Astrocyte (in vitro differentiated cells and primary cell): Measurements from ENCODE around the gene PSD4. TPM values are rescaled to one million over a fixed set of nuclear protein-coding genes. Genes with fewer than 3 reads are reported as not detected.

Experiments used
- DNase-seq: peaks from one replicate; pipeline ENCODE4 v3.0.0-alpha.2; 2010; ENCODE audit warnings: low read depth
- FAIRE-seq: peaks from 2 replicates; lab custom pipeline; 2011; peaks lifted over from hg19 to GRCh38; lab: Jason Lieb, UNC
- H2AFZ ChIP-seq: 2 replicates; pipeline ENCODE4 v1.6.0; 2012; ENCODE audit warnings: low read depth, low read length, inconsistent platforms
- H3K27ac ChIP-seq: 2 replicates; pipeline ENCODE4 v1.5.1; 2011; ENCODE audit warnings: low read depth, low read length, inconsistent platforms
- H3K27me3 ChIP-seq: 2 replicates; pipeline ENCODE4 v1.6.0; 2011; ENCODE audit warnings: low read length, inconsistent platforms; ENCODE audit not compliant: insufficient read depth
- H3K36me3 ChIP-seq: 2 replicates; pipeline ENCODE4 v1.5.1; 2011; ENCODE audit warnings: low read length, inconsistent platforms; ENCODE audit not compliant: insufficient read depth
- H3K4me1 ChIP-seq: 2 replicates; pipeline ENCODE4 v1.5.1; 2011; ENCODE audit warnings: low read length, inconsistent platforms; ENCODE audit not compliant: insufficient read depth
- H3K4me2 ChIP-seq: 2 replicates; pipeline ENCODE4 v1.6.0; 2012; ENCODE audit warnings: low read length, inconsistent platforms
- H3K4me3 ChIP-seq: 2 replicates; pipeline ENCODE4 v1.5.1; 2011; ENCODE audit warnings: low read depth, mild to moderate bottlenecking, low read length, inconsistent platforms; ENCODE audit not compliant: insufficient read depth
- H3K79me2 ChIP-seq: 2 replicates; pipeline ENCODE4 v1.6.0; 2012; ENCODE audit warnings: mild to moderate bottlenecking, low read length, inconsistent platforms; ENCODE audit not compliant: insufficient read depth
- H3K9ac ChIP-seq: 2 replicates; pipeline ENCODE4 v1.6.0; 2012; ENCODE audit warnings: mild to moderate bottlenecking, low read length, inconsistent platforms
- H3K9me3 ChIP-seq: 2 replicates; pipeline ENCODE4 v1.5.1; 2012; ENCODE audit warnings: low read depth, mild to moderate bottlenecking, low read length, inconsistent platforms; ENCODE audit not compliant: insufficient read depth
- H4K20me1 ChIP-seq: 2 replicates; pipeline ENCODE4 v1.6.0; 2012; ENCODE audit warnings: low read length, inconsistent platforms; ENCODE audit not compliant: insufficient read depth
- H3K27ac Mint-ChIP-seq: one replicate; pipeline ENCODE4 v1.8.0; 2021; ENCODE audit warnings: mild to moderate bottlenecking, mixed read lengths; ENCODE audit not compliant: unreplicated experiment
- H3K27me3 Mint-ChIP-seq: one replicate; pipeline ENCODE4 v1.8.0; 2021; ENCODE audit warnings: low read depth, mixed read lengths; ENCODE audit not compliant: unreplicated experiment
- H3K36me3 Mint-ChIP-seq: one replicate; pipeline ENCODE4 v1.8.0; 2021; ENCODE audit warnings: low read depth, mixed read lengths; ENCODE audit not compliant: unreplicated experiment
- H3K4me1 Mint-ChIP-seq: one replicate; pipeline ENCODE4 v1.8.0; 2021; ENCODE audit warnings: low read depth, mixed read lengths; ENCODE audit not compliant: unreplicated experiment
- H3K4me3 Mint-ChIP-seq: one replicate; pipeline ENCODE4 v1.8.0; 2021; ENCODE audit warnings: mild to moderate bottlenecking, moderate library complexity, mixed read lengths; ENCODE audit not compliant: unreplicated experiment
- H3K9me3 Mint-ChIP-seq: one replicate; pipeline ENCODE4 v1.8.0; 2021; ENCODE audit warnings: mild to moderate bottlenecking, mixed read lengths; ENCODE audit not compliant: unreplicated experiment
- EZH2 ChIP-seq: IDR thresholded peaks from 2 replicates; pipeline ENCODE4 v1.6.1; 2012; ENCODE audit warnings: mild to moderate bottlenecking, low read length, inconsistent platforms; ENCODE audit not compliant: insufficient read depth
- total RNA-seq: library from RNA; stranded (reverse); gene quantifications from 2 replicates; pipeline ENCODE4 v1.2.1, GENCODE V29; 2021
- TF ChIP-seq, protein P1 (sequence below): IDR thresholded peaks from 2 replicates; pipeline ENCODE4 v1.5.1; 2011; ENCODE audit warnings: low read depth, mild to moderate bottlenecking, inconsistent platforms, low read length, moderate library complexity; ENCODE audit not compliant: insufficient read depth

The PSD4 gene
- total RNA-seq, 1 donor from 2014 or later = 4.0 TPM

DNA sequence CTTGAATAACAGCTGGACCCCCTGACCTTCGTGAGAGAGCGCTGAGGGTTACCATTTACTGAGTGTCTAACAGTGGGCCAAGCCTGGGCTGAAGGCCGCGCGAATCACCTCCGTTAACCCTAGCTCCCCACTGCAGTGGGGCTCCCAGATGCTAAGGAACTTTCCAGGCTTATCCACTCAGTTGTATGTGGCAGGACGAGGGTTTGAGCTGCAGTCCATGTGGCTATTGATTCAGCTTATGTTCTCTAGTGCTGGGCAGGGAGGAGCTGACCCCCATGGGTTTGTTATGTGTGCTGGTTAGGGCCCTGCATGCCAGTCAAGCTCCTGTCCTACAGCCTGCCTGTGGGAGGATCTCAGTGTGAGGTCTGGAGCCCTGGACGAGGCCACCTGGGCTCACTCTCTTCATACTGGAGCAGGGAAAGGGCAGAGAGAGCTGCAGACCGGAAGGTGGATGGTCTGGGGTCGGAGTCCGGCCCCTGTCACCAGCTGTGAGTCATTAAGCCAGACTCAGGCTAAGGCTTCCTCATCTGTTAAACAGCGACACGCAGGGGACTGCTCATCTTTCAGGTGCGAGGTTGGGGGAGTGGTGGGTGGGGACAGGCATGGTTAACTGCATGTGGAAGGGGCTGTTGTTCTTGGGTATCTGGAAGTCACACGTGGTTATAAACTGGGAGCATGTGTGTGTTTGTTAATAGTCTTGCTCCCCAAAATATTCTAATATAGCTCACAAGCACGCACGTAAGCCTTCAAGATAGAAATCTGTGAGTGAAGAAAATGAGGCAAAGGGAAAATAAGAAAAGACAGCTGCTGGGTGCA, 6.6 kb downstream of the PSD4 start:
- H3K4me2 ChIP-seq = no peak overlapping the region
- no peaks in the 10 kb centered on the region for H3K9me3 ChIP-seq
- H2AFZ ChIP-seq = no peak overlapping the region
- no peaks in the 10 kb centered on the region for H4K20me1 ChIP-seq
- H3K27ac ChIP-seq = no peak overlapping the region
- Mint-ChIP-seq H3K36me3 (no peaks in the 10 kb centered on the region), H3K27me3 (peaks cover 27% of the 10 kb centered on the region), H3K4me3 (no peak overlapping the region), H3K27ac (no peak overlapping the region), H3K4me1 (peaks cover 9% of the 10 kb centered on the region), H3K9me3 (no peaks in the 10 kb centered on the region)
- TF ChIP-seq, protein P1, sequence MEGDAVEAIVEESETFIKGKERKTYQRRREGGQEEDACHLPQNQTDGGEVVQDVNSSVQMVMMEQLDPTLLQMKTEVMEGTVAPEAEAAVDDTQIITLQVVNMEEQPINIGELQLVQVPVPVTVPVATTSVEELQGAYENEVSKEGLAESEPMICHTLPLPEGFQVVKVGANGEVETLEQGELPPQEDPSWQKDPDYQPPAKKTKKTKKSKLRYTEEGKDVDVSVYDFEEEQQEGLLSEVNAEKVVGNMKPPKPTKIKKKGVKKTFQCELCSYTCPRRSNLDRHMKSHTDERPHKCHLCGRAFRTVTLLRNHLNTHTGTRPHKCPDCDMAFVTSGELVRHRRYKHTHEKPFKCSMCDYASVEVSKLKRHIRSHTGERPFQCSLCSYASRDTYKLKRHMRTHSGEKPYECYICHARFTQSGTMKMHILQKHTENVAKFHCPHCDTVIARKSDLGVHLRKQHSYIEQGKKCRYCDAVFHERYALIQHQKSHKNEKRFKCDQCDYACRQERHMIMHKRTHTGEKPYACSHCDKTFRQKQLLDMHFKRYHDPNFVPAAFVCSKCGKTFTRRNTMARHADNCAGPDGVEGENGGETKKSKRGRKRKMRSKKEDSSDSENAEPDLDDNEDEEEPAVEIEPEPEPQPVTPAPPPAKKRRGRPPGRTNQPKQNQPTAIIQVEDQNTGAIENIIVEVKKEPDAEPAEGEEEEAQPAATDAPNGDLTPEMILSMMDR = no peak
- no peaks in the 10 kb centered on the region for H3K36me3 ChIP-seq
- FAIRE-seq (no peak), DNase-seq (no peak)
- H3K79me2 ChIP-seq = no peaks in the 10 kb centered on the region
- no peak overlapping the region for H3K9ac ChIP-seq
- no peaks in the 10 kb centered on the region for H3K4me1 ChIP-seq
- no peaks in the 10 kb centered on the region for H3K27me3 ChIP-seq
- H3K4me3 ChIP-seq = no peak overlapping the region

DNA sequence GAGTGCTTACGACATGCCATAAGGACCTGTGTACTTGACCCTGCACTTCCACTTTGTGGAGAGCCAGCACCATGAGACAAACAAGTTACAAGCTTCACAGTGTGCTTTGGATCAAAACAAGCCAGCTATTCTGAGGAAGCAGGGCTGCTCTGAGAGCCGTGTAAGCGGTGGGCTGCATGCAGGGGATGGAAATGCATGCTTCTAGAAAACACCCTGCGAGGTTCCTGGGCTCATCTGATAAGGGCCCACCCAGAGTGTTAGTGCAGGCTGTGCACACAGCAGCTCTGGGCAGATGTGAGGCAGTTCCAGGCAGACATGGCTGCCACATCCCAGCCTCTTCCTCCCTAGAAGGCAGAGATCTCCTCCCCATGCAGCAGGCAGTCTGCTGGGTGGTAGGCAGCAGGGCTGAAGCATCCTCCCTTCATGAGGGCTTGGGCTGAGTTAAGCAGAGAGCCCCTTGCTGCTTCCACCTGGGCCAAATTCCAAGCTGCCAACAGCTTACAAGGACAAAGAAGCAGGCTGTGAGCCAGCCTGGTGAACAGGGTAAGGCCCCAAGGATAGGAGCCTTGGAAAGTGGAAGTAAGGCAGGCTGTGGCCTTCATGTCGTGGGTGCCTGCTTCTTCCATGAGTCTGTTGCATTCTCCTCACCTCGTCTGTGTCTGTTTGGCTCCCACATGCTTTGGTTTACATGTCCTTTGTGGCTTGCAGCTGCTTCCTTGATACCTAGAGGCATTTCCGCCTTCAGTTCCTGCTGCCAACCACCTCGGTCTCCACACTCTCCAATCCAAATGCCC, 7.7 kb downstream of the PSD4 start:
- Histone ChIP-seq H3K4me3 (no peak overlapping the region), H2AFZ (no peak overlapping the region), H3K79me2 (no peaks in the 10 kb centered on the region), H3K4me1 (no peaks in the 10 kb centered on the region), H3K4me2 (no peak overlapping the region), H3K27ac (no peak overlapping the region), H3K9ac (no peak overlapping the region), H4K20me1 (no peaks in the 10 kb centered on the region), H3K9me3 (no peaks in the 10 kb centered on the region), H3K36me3 (no peaks in the 10 kb centered on the region), H3K27me3 (no peaks in the 10 kb centered on the region)
- DNase-seq (no peak), FAIRE-seq (no peak)
- no peak for TF ChIP-seq EZH2
- no peaks in the 10 kb centered on the region for H3K36me3 Mint-ChIP-seq
- peaks cover 34% of the 10 kb centered on the region for H3K27me3 Mint-ChIP-seq
- no peaks in the 10 kb centered on the region for H3K9me3 Mint-ChIP-seq
- H3K4me1 Mint-ChIP-seq = peaks cover 7% of the 10 kb centered on the region
- H3K27ac Mint-ChIP-seq = no peak overlapping the region
- no peak overlapping the region for H3K4me3 Mint-ChIP-seq

DNA sequence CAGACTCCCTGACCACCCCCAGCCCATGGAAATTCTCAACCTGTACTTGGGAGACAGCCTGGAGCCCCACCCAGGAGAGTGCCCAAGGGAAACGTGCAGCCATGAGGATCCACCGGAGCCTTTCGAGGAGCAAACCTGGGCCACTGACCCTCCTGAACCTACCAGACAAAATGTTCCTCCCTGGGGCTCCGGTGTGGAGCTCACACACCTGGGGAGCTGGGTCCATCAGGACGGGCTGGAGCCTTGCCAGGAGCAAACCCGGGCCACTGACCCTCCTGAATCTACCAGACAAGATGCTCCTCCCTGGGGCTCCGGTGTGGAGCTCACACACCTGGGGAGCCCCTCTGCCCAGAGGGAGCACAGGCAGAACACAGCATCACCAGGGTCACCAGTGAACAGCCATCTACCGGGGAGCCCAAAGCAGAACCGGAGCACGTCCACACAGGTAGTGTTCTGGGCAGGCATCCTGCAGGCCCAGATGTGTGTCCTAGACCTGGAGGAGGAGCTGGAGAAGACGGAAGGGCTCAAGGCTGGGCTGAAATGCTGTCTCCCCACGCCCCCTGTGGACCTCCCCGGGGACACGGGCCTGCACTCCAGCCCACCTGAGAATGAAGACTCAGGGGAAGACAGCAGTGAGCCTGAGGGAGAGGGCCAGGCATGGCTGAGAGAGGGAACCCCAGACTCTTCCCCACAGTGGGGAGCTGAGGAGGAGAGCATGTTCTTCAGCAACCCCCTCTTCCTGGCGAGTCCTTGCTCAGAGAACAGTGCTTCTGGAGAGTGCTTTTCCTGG, 8.9 kb downstream of the PSD4 start:
- Histone ChIP-seq H3K9me3 (no peaks in the 10 kb centered on the region), H4K20me1 (no peaks in the 10 kb centered on the region), H3K36me3 (no peaks in the 10 kb centered on the region), H3K4me3 (no peak overlapping the region), H3K9ac (no peak overlapping the region), H3K27ac (no peak overlapping the region), H3K4me2 (no peak overlapping the region), H3K79me2 (no peaks in the 10 kb centered on the region), H3K4me1 (no peaks in the 10 kb centered on the region), H3K27me3 (no peaks in the 10 kb centered on the region), H2AFZ (no peak overlapping the region)
- Mint-ChIP-seq H3K4me1 (peaks cover 7% of the 10 kb centered on the region), H3K9me3 (no peaks in the 10 kb centered on the region), H3K36me3 (no peaks in the 10 kb centered on the region), H3K4me3 (no peak overlapping the region), H3K27me3 (peaks cover 31% of the 10 kb centered on the region), H3K27ac (no peak overlapping the region)
- DNase-seq = no peak
- no peak for TF ChIP-seq EZH2
- TF ChIP-seq, protein P1 = no peak
- FAIRE-seq = no peak
